ENCODE measurements around the gene INPP4B. TPM values are rescaled to one million over a fixed set of nuclear protein-coding genes. Genes with fewer than 3 reads are reported as not detected.
A peak's percentile ranks its signal among the peaks of the same experiment; 100 is the strongest.
"Not testable (repeated sequence)": the region's sequence is repeated elsewhere in the genome, so short reads cannot be mapped to it uniquely, and the experiment has no call there.

INPP4B gene
- total RNA-seq, 1 experiment from 2014 or later: 41.0 TPM

DNA sequence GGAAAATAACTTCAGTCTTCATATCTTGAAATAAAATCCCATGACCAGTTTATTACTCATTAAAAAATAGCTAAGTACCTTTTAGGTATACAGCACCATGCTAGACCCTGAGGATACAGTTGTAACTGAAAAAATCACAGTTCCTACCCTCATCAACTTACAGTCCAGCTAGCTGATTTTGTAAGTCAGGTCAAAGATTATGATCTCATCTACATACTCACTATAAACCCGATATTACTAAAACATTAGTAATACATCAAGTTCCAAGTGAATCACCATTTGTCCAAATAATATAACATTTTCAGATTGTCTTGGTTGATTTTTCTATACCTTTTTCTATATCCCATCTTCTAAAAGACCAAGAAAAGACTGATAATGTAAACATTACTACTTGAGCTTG, 333.9 kb downstream of the INPP4B start:
- no peak overlapping the region for H2AFZ ChIP-seq (ENCODE audit: low read length)
- H3K79me2 ChIP-seq (ENCODE audit: low read length): no peaks in the 10 kb centered on the region
- peak overlapping the region; percentile 48 for H3K4me2 ChIP-seq (ENCODE audit: low read length)
- H3K4me1 ChIP-seq (ENCODE audit: insufficient read depth, low read length): peaks cover 50% of the 10 kb centered on the region
- no peaks in the 10 kb centered on the region for H4K20me1 ChIP-seq (ENCODE audit: low read length)
- ATAC-seq: peak; percentile 93
- BruUV-seq (replicated peaks): no TSS peak
- no peaks in the 10 kb centered on the region for H3K36me3 ChIP-seq (ENCODE audit: low read depth, low read length)
- intact Hi-C loops (cut with micrococcal nuclease): no loop called here
- ChIA-PET POLR2A (ENCODE audit: unreplicated experiment) (no interaction called here), CTCF (interaction anchor here (0.6 kb wide), 1 partner anchor 179 kb away, joined by 3 read pairs; no protein-coding TSS in a partner anchor)
- TF ChIP-seq EZH2 (IDR thresholded peaks at IDR 0.05; ENCODE audit: low read length, unreplicated experiment) (no peak), EZH2phosphoT487 (IDR thresholded peaks at IDR 0.05; ENCODE audit: borderline replicate concordance, low read length) (no peak)
- TF ChIP-seq, protein P1, sequence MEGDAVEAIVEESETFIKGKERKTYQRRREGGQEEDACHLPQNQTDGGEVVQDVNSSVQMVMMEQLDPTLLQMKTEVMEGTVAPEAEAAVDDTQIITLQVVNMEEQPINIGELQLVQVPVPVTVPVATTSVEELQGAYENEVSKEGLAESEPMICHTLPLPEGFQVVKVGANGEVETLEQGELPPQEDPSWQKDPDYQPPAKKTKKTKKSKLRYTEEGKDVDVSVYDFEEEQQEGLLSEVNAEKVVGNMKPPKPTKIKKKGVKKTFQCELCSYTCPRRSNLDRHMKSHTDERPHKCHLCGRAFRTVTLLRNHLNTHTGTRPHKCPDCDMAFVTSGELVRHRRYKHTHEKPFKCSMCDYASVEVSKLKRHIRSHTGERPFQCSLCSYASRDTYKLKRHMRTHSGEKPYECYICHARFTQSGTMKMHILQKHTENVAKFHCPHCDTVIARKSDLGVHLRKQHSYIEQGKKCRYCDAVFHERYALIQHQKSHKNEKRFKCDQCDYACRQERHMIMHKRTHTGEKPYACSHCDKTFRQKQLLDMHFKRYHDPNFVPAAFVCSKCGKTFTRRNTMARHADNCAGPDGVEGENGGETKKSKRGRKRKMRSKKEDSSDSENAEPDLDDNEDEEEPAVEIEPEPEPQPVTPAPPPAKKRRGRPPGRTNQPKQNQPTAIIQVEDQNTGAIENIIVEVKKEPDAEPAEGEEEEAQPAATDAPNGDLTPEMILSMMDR (conservative IDR thresholded peaks at IDR 0.05; ENCODE audit: low read depth, low read length): no peak
- H3K9me2 ChIP-seq (replicated peaks; ENCODE audit: low read length): no peaks in the 10 kb centered on the region
- H3K27ac ChIP-seq (ENCODE audit: low read length): peak overlapping the region; percentile 77
- no peaks in the 10 kb centered on the region for H3K9me3 ChIP-seq (ENCODE audit: low read length)
- H3F3A ChIP-seq (ENCODE audit: low read length, unreplicated experiment): peaks cover 21% of the 10 kb centered on the region
- H3K27me3 ChIP-seq (ENCODE audit: low read length): no peaks in the 10 kb centered on the region
- DNase-seq: peak; percentile 89
- H3K4me3 ChIP-seq (ENCODE audit: low read length): peak overlapping the region; percentile 2; the same call in 1 of the 2 replicates
- peak overlapping the region; percentile 32 for H3K9ac ChIP-seq (ENCODE audit: low read length)

DNA sequence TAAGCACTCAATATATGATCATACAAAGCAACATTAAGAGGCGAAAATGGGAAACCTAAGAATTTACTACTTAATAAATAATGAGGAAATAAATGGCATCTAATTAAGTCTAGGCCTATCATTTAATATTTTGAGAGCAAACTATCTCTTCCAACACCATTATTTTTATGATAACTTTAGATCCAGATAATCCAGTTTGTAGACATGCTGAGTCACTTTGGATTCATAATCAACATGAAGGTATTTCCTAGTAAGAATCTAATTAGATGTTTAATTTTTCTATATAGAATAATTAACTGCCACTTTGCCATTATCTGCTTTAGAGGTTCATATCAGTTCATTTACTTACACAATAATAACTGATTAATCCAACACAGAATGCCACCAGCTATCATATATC, 336.2 kb downstream of the INPP4B start:
- CTCF ChIA-PET: no interaction called here
- H2AFZ ChIP-seq (ENCODE audit: low read length): no peak overlapping the region
- no peaks in the 10 kb centered on the region for H3K79me2 ChIP-seq (ENCODE audit: low read length)
- H3K27me3 ChIP-seq (ENCODE audit: low read length): no peaks in the 10 kb centered on the region
- H3K4me3 ChIP-seq (ENCODE audit: low read length): no peak overlapping the region
- peak; percentile 50 for DNase-seq
- no peak overlapping the region for H3K4me2 ChIP-seq (ENCODE audit: low read length)
- no peak overlapping the region for H3K9ac ChIP-seq (ENCODE audit: low read length)
- no peak overlapping the region for H3K27ac ChIP-seq (ENCODE audit: low read length)
- H3K36me3 ChIP-seq (ENCODE audit: low read depth, low read length): no peaks in the 10 kb centered on the region
- H3K9me3 ChIP-seq (ENCODE audit: low read length): no peaks in the 10 kb centered on the region
- intact Hi-C loops (cut with micrococcal nuclease): no loop called here
- H3F3A ChIP-seq (ENCODE audit: low read length, unreplicated experiment): peaks cover 21% of the 10 kb centered on the region
- TF ChIP-seq, protein P1 (conservative IDR thresholded peaks at IDR 0.05; ENCODE audit: low read depth, low read length): no peak
- TF ChIP-seq EZH2phosphoT487 (IDR thresholded peaks at IDR 0.05; ENCODE audit: borderline replicate concordance, low read length) (no peak), EZH2 (IDR thresholded peaks at IDR 0.05; ENCODE audit: low read length, unreplicated experiment) (no peak)
- POLR2A ChIA-PET (ENCODE audit: unreplicated experiment): no interaction called here
- H3K4me1 ChIP-seq (ENCODE audit: insufficient read depth, low read length): peaks cover 36% of the 10 kb centered on the region
- no peaks in the 10 kb centered on the region for H3K9me2 ChIP-seq (replicated peaks; ENCODE audit: low read length)
- BruUV-seq (replicated peaks): no TSS peak
- ATAC-seq: no peak
- H4K20me1 ChIP-seq (ENCODE audit: low read length): no peaks in the 10 kb centered on the region

DNA sequence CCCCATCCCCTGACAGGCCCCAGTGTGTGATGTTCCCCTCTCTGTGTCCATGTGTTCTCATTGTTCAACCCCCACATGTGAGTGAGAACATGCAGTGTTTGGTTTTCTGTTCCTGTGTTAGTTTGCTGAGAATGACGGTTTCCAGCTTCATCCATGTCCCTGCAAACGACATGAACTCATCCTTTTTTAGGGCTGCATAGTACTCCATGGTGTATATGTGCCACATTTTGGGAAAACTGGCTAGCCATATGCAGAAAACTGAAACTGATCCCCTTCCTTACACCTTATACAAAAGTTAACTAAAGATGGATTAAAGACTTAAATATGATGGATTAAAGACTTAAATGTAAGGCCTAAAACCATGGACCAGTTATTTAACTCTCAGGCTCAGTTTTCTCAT, 336.7 kb downstream of the INPP4B start:
- CTCF ChIA-PET; DNase-seq; H4K20me1 ChIP-seq (ENCODE audit: low read length); intact Hi-C loops (cut with micrococcal nuclease); H3K79me2 ChIP-seq (ENCODE audit: low read length); H3K27me3 ChIP-seq (ENCODE audit: low read length); H3K36me3 ChIP-seq (ENCODE audit: low read depth, low read length); H3K27ac ChIP-seq (ENCODE audit: low read length); BruUV-seq (replicated peaks); ATAC-seq; POLR2A ChIA-PET (ENCODE audit: unreplicated experiment); H3K9me3 ChIP-seq (ENCODE audit: low read length); H3K9ac ChIP-seq (ENCODE audit: low read length); H3K4me3 ChIP-seq (ENCODE audit: low read length); H3K9me2 ChIP-seq (replicated peaks; ENCODE audit: low read length); H2AFZ ChIP-seq (ENCODE audit: low read length); H3K4me2 ChIP-seq (ENCODE audit: low read length): not testable (repeated sequence)
- H3F3A ChIP-seq (ENCODE audit: low read length, unreplicated experiment): peaks cover 21% of the 10 kb centered on the region
- H3K4me1 ChIP-seq (ENCODE audit: insufficient read depth, low read length): peaks cover 36% of the 10 kb centered on the region

Measured in PC-3 (cell line).